Keratinocyte (primary cell): Measurements from ENCODE around the gene RASA1. TPM values are rescaled to one million over a fixed set of nuclear protein-coding genes. Genes with fewer than 3 reads are reported as not detected.
A peak's percentile ranks its signal among the peaks of the same experiment; 100 is the strongest.

Source experiments
- DNase-seq: peaks from one replicate; pipeline ENCODE4 v3.0.0-alpha.2; 2011; ENCODE audit warnings: low read depth, missing footprints, low spot score
- FAIRE-seq: peaks from 2 replicates; lab custom pipeline; 2011; peaks lifted over from hg19 to GRCh38; lab: Jason Lieb, UNC
- H2AFZ ChIP-seq: 2 replicates; pipeline ENCODE4 v1.6.0; 2012; ENCODE audit warnings: low read length, control low read depth, inconsistent platforms; ENCODE audit not compliant: control insufficient read depth
- H3K27ac ChIP-seq: 2 replicates; pipeline ENCODE4 v1.5.1; 2011; ENCODE audit warnings: low read length; ENCODE audit not compliant: control insufficient read depth, insufficient read depth
- H3K27me3 ChIP-seq: 3 replicates; pipeline ENCODE4 v1.6.0; 2011; ENCODE audit warnings: low read length; ENCODE audit not compliant: control insufficient read depth, insufficient read depth; ENCODE audit errors: extremely low read depth
- H3K36me3 ChIP-seq, 2 experiments: 2 replicates in 1 of 2; 3 replicates in 1 of 2; pipeline ENCODE4 v1.5.1; 2011; ENCODE audit warnings: low read length in 2 of 2, mild to moderate bottlenecking in 1 of 2; ENCODE audit not compliant: control insufficient read depth in 2 of 2, insufficient read depth in 2 of 2; ENCODE audit errors: extremely low read depth in 1 of 2
- H3K4me1 ChIP-seq: 3 replicates; pipeline ENCODE4 v1.5.1; 2011; ENCODE audit warnings: low read length; ENCODE audit not compliant: control insufficient read depth, insufficient read depth; ENCODE audit errors: extremely low read depth
- H3K4me2 ChIP-seq: 3 replicates; pipeline ENCODE4 v1.6.0; 2011; ENCODE audit warnings: low read depth, low read length; ENCODE audit not compliant: control insufficient read depth, insufficient read depth; ENCODE audit errors: extremely low read depth
- H3K4me3 ChIP-seq, 3 experiments: fragments of 200-600 bp in 1 of 3; sonication (generic) in 1 of 3; 2 replicates in 2 of 3; 3 replicates in 1 of 3; pipeline ENCODE4 v1.5.1; 2011 to 2016; ENCODE audit warnings: low read length in 3 of 3, mild to moderate bottlenecking in 3 of 3, control low read depth in 2 of 3, inconsistent platforms in 1 of 3, low read depth in 1 of 3, mixed read lengths in 1 of 3, mixed run types in 1 of 3, moderate library complexity in 1 of 3; ENCODE audit not compliant: control insufficient read depth in 2 of 3, insufficient read depth in 2 of 3; ENCODE audit errors: extremely low read depth in 1 of 3
- H3K79me2 ChIP-seq: 2 replicates; pipeline ENCODE4 v1.6.0; 2012; ENCODE audit warnings: low read length; ENCODE audit not compliant: control insufficient read depth, insufficient read depth
- H3K9ac ChIP-seq: 3 replicates; pipeline ENCODE4 v1.6.0; 2011; ENCODE audit warnings: low read length; ENCODE audit not compliant: control insufficient read depth, insufficient read depth; ENCODE audit errors: extremely low read depth
- H3K9me1 ChIP-seq: 3 replicates; pipeline ENCODE4 v1.6.0; 2011; ENCODE audit warnings: low read length; ENCODE audit not compliant: control insufficient read depth, insufficient read depth; ENCODE audit errors: extremely low read depth
- H3K9me3 ChIP-seq: 2 replicates; pipeline ENCODE4 v1.5.1; 2012; ENCODE audit warnings: low read depth, low read length; ENCODE audit not compliant: control insufficient read depth
- H4K20me1 ChIP-seq: 3 replicates; pipeline ENCODE4 v1.6.0; 2011; ENCODE audit warnings: low read length; ENCODE audit not compliant: control insufficient read depth, insufficient read depth; ENCODE audit errors: extremely low read depth
- EZH2 ChIP-seq: IDR thresholded peaks from one replicate; pipeline ENCODE4 v1.6.1; 2012; ENCODE audit warnings: inconsistent platforms, mild to moderate bottlenecking, low read length, moderate library complexity
- dilution Hi-C: fragments of 300-500 bp; cut with MboI; formaldehyde crosslinking; loops from one replicate; pipeline ENCODE4 v1.7.0; 2020; ENCODE audit warnings: low sequenced_read_pairs; ENCODE audit not compliant: extremely low pct_ligation_motif_present
- polyA plus RNA-seq, 5 experiments: library from polyadenylated mRNA; depleted of rRNA in 3 of 5; stranded (reverse) in 3 of 5; stranded (forward) in 1 of 5; unstranded in 1 of 5; fragments of >200 nt; gene quantifications; 1 replicate in 1 of 5; 2 replicates in 3 of 5; 3 replicates in 1 of 5; pipeline versions ENCODE4 v1.2.1 to v1.2.3, GENCODE V29; 2011 to 2012; ENCODE audit warnings: missing spikeins in 2 of 5, low read depth in 1 of 5, low replicate concordance in 1 of 5
- TF ChIP-seq, protein P1 (sequence below), 3 experiments: IDR thresholded peaks in 1 of 3; conservative IDR thresholded peaks in 1 of 3; optimal IDR thresholded peaks in 1 of 3; 2 replicates in 2 of 3; 3 replicates in 1 of 3; pipeline versions ENCODE3 to v1.5.1; 2011; ENCODE audit warnings: low read length in 3 of 3, mild to moderate bottlenecking in 3 of 3, moderate library complexity in 2 of 3, control low read depth in 1 of 3, inconsistent platforms in 1 of 3; ENCODE audit not compliant: insufficient read depth in 2 of 3; ENCODE audit errors: extremely low read depth in 1 of 3

Gene RASA1
- polyA plus RNA-seq, 1 donor (not counting 4 experiments of a cell fraction or from before 2014, with no cell fraction given), result 57.9 TPM

DNA sequence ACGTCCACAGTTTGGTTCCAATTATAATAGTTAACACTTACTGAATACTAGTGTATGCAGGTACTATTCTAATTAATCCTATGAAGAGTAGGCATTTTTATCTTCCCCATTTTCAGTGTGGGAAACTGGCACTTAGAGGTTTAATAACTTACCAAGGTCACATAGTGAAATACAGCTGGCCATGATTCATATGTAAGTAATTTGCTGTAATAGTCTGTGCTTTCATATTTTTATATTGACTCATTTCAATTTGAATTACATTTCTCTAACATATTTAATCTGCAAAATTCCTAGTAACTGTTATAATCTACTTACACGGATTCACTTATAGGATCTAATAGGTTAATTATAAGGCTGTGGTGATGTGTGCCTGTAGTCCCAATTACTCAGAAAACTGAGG, 125.6 kb downstream of the RASA1 start:
- no peak for FAIRE-seq
- peak overlapping the region; percentile 43 for H3K4me2 ChIP-seq

DNA sequence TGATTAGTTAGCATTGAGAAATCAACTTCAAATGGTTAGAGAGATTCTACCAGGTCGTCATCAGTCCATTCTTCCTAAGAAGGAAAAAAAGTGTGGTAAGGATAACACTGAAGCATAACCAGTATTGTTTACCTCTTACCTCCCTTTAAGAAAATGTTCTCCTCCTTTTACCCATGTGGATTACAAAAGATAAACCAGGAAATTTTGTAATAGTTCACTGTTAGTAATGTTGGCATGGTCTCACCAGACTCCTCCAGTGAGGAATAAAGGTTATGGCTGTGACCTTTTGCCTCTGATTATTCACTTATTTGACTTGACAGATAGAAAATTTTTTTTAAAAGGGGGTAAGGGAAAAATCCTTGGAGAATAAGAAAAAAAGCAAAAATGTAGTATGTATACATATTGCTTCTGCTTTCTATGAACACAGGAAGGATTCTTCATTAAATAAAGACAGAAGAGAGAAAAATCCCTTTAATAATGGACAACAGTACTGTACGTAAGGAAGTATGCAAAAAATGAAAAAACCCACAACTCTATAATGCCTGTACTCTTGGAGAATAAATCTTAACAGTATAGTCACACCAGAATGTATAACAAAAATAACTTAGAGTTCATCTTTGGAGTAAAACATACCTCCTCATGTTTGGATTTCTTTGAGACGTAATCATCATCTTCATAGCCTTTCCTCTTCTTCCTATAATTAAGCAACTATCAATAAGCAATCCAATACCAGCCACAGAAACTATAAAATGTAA, 126.9 kb downstream of the RASA1 start:
- FAIRE-seq (no peak), DNase-seq (no peak)
- Histone ChIP-seq H3K4me1 (peaks cover 21% of the 10 kb centered on the region), H3K9me3 (no peaks in the 10 kb centered on the region), H3K4me3 (no peak overlapping the region), H3K4me2 (no peak overlapping the region), H3K36me3 (peaks cover 17 to 37% of the 10 kb centered on the region in 2 experiments), H3K79me2 (no peaks in the 10 kb centered on the region), H4K20me1 (peaks cover 2% of the 10 kb centered on the region), H3K9me1 (no peaks in the 10 kb centered on the region), H3K27me3 (no peaks in the 10 kb centered on the region), H3K9ac (no peak overlapping the region), H2AFZ (no peak overlapping the region), H3K27ac (peak overlapping the region; percentile 28)
- dilution Hi-C loops, result no loop called here
- TF ChIP-seq EZH2, result no peak

More for the DNA sequence above, 125.6 kb downstream of the RASA1 start:
- Histone ChIP-seq H3K9me3 (no peaks in the 10 kb centered on the region), H3K79me2 (no peaks in the 10 kb centered on the region), H3K4me1 (peaks cover 14% of the 10 kb centered on the region), H3K27ac (peak overlapping the region; percentile 62), H3K9me1 (no peaks in the 10 kb centered on the region), H4K20me1 (peaks cover 2% of the 10 kb centered on the region), H3K27me3 (no peaks in the 10 kb centered on the region), H2AFZ (no peak overlapping the region), H3K4me3 (no peak overlapping the region), H3K36me3 (peaks cover 21 to 31% of the 10 kb centered on the region in 2 experiments), H3K9ac (no peak overlapping the region)
- DNase-seq, result no peak
- TF ChIP-seq, protein P1, sequence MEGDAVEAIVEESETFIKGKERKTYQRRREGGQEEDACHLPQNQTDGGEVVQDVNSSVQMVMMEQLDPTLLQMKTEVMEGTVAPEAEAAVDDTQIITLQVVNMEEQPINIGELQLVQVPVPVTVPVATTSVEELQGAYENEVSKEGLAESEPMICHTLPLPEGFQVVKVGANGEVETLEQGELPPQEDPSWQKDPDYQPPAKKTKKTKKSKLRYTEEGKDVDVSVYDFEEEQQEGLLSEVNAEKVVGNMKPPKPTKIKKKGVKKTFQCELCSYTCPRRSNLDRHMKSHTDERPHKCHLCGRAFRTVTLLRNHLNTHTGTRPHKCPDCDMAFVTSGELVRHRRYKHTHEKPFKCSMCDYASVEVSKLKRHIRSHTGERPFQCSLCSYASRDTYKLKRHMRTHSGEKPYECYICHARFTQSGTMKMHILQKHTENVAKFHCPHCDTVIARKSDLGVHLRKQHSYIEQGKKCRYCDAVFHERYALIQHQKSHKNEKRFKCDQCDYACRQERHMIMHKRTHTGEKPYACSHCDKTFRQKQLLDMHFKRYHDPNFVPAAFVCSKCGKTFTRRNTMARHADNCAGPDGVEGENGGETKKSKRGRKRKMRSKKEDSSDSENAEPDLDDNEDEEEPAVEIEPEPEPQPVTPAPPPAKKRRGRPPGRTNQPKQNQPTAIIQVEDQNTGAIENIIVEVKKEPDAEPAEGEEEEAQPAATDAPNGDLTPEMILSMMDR (optimal IDR thresholded peaks at IDR 0.05 in 1 of 3, IDR thresholded peaks at IDR 0.05 in 1 of 3, conservative IDR thresholded peaks at IDR 0.05 in 1 of 3; ENCODE audit: extremely low read depth in 1 of 3, insufficient read depth in 2 of 3, low read length in 3 of 3), result no peak
- TF ChIP-seq EZH2, result no peak
- dilution Hi-C loops, result no loop called here
